NCI-H1092 (cell line): ENCODE data around the gene DDX23.
A peak's percentile ranks its signal among the peaks of the same experiment; 100 is the strongest.

ENCODE experiments used
- DNase-seq: peaks from one replicate; lab custom pipeline; 2025; lab: John Stamatoyannopoulos, UW

DDX23 gene

GRCh38 chr12:48795550-48796455 lies 56.2 kb downstream of the DDX23 start:
- DNase-seq, result peak; percentile 19

GRCh38 chr12:48794870-48795269 lies 57.1 kb downstream of the DDX23 start:
- DNase-seq, result no peak

GRCh38 chr12:48793696-48794095 lies 58.3 kb downstream of the DDX23 start:
- no peak for DNase-seq

GRCh38 chr12:48789858-48790326 lies 62.1 kb downstream of the DDX23 start:
- DNase-seq, result no peak

GRCh38 chr12:48788854-48789775 lies 62.8 kb downstream of the DDX23 start, which contains the start of gene ADCY6:
Gene ADCY6, minus strand, starts transcription at chr12:48789089. Its CDS starts 5,655 bp downstream, at chr12:48783434.
- peak; percentile 5 for DNase-seq

- DNase-seq, result no peak
Measured at GRCh38 chr12:48788524-48788853, 63.5 kb downstream of the DDX23 start.

GRCh38 chr12:48787791-48788523 lies 64.0 kb downstream of the DDX23 start:
- DNase-seq, result no peak

- DNase-seq, result no peak
Measured at GRCh38 chr12:48786591-48787544, 65.1 kb downstream of the DDX23 start.

GRCh38 chr12:48783432-48783831 lies 68.5 kb downstream of the DDX23 start:
- no peak for DNase-seq

GRCh38 chr12:48782457-48783395 lies 69.2 kb downstream of the DDX23 start:
- DNase-seq, result no peak

- DNase-seq, result no peak
Measured at GRCh38 chr12:48781750-48782456, 70.1 kb downstream of the DDX23 start.

- DNase-seq, result no peak
Measured at GRCh38 chr12:48780381-48781025, 71.5 kb downstream of the DDX23 start.

- DNase-seq, result no peak
Measured at GRCh38 chr12:48779869-48780268, 72.1 kb downstream of the DDX23 start.
